GM10248 (cell line): ENCODE measurements around the gene TMEM139.

ENCODE experiments used
- CTCF ChIA-PET: fragments of 300-600 bp; sonication (Branson Sonifier 250); formaldehyde crosslinking; extraction: SDS; loops from one replicate; lab custom pipeline; 2021; ENCODE audit warnings: antibody characterized with exemption; lab: Yijun Ruan, JAX
- POLR2A ChIA-PET: fragments of 350-650 bp; sonication (Branson Sonifier 250); formaldehyde crosslinking; extraction: SDS; loops from one replicate; lab custom pipeline; 2020; ENCODE audit warnings: antibody characterized with exemption; lab: Yijun Ruan, JAX
- DNase-seq: peaks from one replicate; pipeline ENCODE4 v3.0.0; 2012; ENCODE audit errors: extremely low spot score
- CTCF ChIP-seq: IDR thresholded peaks from 2 replicates; pipeline ENCODE4 v1.5.1; 2012; ENCODE audit warnings: mild to moderate bottlenecking, low read depth; ENCODE audit errors: extremely low read depth, missing control alignments, control extremely low read depth

The TMEM139 gene

GRCh38 chr7:143279186-143280098 is 5.3 kb upstream of the TMEM139 start:
- POLR2A ChIA-PET = no interaction called here
- no peak for TF ChIP-seq CTCF
- CTCF ChIA-PET = interaction anchor here (0.7 to 2.3 kb wide), 8 partner anchors 9 to 496 kb away, joined by 3 to 13 read pairs (median 5); partner anchors contain the start of gene GSTK1
- no peak for DNase-seq

- DNase-seq = no peak
- no peak for TF ChIP-seq CTCF
- ChIA-PET POLR2A (no interaction called here), CTCF (interaction anchor here (0.9 to 2.3 kb wide), 8 partner anchors 10 to 480 kb away, joined by 3 to 13 read pairs (median 5); partner anchors contain the start of gene GSTK1)
Measured at GRCh38 chr7:143280160-143280559, 4.6 kb upstream of the TMEM139 start.

- CTCF ChIA-PET = interaction anchor here (1.0 to 2.3 kb wide), 6 partner anchors 10 to 100 kb away, joined by 3 to 13 read pairs (median 6); no protein-coding TSS in a partner anchor
Measured at GRCh38 chr7:143280566-143280965, 4.2 kb upstream of the TMEM139 start.

GRCh38 chr7:143281529-143281928 is 3.2 kb upstream of the TMEM139 start:
- no peak for DNase-seq
- ChIA-PET POLR2A (no interaction called here), CTCF (interaction anchor here (1.0 to 2.3 kb wide), 5 partner anchors 9 to 99 kb away, joined by 3 to 6 read pairs (median 4); no protein-coding TSS in a partner anchor)
- TF ChIP-seq CTCF = no peak

More at GRCh38 chr7:143280566-143280965, 4.2 kb upstream of the TMEM139 start:
- POLR2A ChIA-PET = no interaction called here
- no peak for DNase-seq
- TF ChIP-seq CTCF = no peak

GRCh38 chr7:143282124-143282523 is 2.6 kb upstream of the TMEM139 start:
- TF ChIP-seq CTCF = no peak
- ChIA-PET POLR2A (no interaction called here), CTCF (interaction anchor here (0.8 to 1.4 kb wide), 5 partner anchors 15 to 67 kb away, joined by 3 to 4 read pairs (median 3); no protein-coding TSS in a partner anchor)
- no peak for DNase-seq

GRCh38 chr7:143283381-143283780 is 1.4 kb upstream of the TMEM139 start:
- CTCF ChIA-PET = interaction anchor here (0.6 to 1.4 kb wide), 4 partner anchors 10 to 43 kb away, joined by 3 to 5 read pairs (median 4); no protein-coding TSS in a partner anchor
- no peak for DNase-seq
- no peak for TF ChIP-seq CTCF
- POLR2A ChIA-PET = no interaction called here
